ENCODE measurements around the gene RNF183.
"Not testable (repeated sequence)": the region's sequence is repeated elsewhere in the genome, so short reads cannot be mapped to it uniquely, and the experiment has no call there.

Gene RNF183

DNA sequence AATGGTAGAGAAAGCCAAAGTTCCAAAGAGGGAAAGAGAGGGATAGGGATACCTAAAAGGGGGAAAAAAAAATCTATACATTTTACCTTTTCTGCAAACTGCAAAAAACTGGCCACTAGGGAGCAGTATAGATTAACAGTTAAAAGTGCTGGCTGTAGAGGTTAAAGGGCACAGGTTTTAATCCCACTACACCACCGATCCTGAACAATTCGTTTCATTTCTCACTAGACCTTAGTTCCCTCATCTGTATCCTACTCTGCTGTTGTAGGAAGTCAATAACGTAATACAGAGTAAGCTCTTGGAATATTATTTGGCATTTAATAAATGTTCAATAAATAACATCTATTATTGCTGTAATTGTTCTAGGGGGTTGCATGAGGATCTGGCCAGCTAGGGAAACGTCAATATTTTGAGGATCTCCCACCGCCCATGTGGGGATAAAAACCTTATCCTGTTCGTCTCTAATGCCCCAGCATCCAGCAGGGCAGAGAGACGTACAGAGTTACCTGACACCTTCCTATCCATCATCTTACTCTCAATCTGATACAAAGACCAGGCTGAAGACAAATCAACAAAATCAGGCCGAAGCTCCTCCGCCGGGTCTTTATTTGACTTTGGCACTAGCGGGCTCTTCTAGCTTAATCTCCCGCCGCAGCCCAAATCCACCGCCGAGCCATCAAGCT, 28.6 kb downstream of the RNF183 start:
- peak; percentile 68 for DNase-seq (ENCODE audit: low spot score)

- DNase-seq (ENCODE audit: low spot score): no peak
Observed at GRCh38 chr9:113269871-113270270, 33.3 kb downstream of the RNF183 start.

DNA sequence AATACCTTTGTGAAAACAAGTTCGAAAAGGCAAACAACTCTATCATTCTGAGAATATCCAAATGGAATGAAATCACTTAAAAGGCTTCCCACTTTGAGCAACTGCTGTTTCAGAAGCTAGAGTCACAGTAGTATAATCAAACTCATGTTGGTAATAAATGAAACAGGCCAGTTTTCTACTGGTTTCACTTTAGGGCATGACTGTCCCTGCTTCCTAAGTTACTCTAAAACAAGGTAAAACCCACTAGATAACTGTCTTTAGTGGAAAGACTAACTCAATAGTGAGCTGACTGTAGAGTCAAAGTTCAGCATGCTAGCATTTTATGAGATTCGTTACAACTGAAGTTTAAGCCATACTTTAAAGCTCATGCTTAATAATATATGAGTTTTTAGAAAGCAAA, 33.8 kb downstream of the RNF183 start:
- no peak for DNase-seq (ENCODE audit: low spot score)

DNA sequence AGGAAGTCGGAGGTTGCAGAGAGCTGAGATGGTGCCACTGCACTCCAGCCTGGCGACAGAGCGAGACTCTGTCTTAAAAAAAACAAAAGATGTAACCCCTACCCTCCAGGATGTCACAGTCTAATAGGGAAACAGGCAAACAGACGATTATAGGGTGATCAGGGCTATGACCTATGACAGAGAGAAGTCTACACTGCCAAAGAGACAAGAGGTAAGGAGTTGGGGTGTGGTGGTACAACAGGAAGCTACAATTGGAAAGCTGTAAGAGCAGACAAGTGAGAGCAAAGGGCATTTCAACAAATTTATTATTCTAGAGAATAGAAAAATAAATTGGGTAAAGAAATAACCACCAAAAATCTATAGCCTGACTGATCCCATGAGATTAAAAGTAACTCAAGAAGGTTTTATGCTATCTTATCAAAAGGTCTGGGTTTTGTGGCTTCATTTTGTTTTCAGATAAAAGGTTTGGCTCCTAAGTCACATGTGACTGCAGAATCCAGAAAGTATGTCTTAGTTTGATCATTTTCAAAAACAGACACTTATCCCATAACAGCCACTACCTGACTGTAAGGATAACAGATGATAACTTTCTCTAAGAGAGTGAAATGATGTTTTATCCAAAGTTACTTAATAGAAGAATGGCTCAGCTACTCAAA, 35.1 kb downstream of the RNF183 start:
- no peak for DNase-seq (ENCODE audit: low spot score)

DNA sequence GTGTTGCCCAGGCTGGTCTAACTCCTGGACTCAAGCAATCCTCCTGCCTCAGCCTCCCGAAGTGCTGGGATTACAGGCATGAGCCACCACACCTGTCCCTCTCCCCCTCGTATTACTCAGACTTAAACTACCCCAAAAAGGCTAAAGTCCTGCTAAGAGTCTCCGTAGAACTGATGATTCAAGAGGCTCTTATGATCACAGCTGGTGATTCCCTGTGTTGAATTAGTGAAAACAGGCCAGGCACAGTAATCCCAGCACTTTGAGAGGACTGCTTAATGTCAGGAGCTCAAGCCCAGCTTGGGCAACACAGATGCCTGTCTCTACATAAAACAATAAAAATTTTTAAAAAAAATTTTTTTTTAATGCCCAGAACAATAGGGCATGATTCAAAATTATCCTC, 37.0 kb downstream of the RNF183 start:
- DNase-seq (ENCODE audit: low spot score): no peak

DNA sequence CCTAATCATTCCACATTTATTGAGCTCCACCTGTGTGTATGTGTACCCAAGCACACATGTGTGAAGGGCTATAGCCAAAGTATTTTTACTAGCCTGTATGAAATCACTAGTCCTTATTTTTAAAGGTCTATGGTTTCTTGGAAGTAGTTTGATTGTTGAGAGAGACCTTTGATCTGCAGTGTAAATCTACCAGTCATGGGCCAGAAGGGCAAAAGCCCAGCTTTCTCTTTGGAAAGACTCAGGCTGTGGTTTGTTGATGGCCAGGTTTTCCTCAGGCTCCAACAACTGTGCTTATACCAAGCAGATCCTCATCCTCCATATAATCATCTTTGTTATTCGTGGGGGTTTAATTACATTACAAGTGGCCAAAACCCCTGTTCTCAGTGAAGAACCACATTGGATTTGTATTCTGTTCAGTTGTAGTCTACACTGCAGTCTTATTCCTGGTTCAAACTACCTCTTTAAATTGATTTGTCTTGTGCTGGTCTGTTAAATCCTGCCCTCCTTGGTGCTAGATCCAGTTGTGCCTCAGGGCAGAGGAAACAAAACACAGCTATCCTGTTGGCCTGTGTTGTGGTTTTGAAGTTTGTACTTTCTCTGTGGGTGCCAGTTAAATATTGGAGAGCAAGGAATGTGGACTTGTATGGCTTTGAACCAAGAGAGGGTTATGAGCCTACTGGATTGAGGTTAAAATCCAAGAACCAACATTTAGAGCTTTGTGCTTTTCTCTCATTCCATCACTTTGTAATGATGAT, 41.1 kb downstream of the RNF183 start:
- DNase-seq (ENCODE audit: low spot score): no peak

- DNase-seq (ENCODE audit: low spot score): no peak
Observed at GRCh38 chr9:113258282-113258681, 44.9 kb downstream of the RNF183 start.

DNA sequence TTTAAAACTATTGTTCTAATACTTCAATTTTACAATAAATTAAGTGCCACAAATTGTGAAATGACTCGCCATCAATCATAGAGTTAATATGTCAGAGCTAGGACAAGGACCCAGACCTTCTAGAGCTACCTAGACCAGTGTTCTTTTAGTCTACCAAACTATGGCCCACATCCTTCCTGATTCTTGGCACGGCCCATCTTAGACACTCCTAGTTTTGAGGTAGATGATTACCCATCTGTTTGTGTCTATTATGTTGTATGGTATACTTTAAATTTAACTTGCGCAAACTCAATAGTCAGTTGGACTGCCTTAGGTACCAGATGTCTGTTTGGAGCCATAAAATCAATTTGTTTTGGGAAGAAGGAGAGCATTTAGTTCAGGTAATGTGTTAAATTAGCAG, 45.3 kb downstream of the RNF183 start:
- DNase-seq (ENCODE audit: low spot score): no peak

DNA sequence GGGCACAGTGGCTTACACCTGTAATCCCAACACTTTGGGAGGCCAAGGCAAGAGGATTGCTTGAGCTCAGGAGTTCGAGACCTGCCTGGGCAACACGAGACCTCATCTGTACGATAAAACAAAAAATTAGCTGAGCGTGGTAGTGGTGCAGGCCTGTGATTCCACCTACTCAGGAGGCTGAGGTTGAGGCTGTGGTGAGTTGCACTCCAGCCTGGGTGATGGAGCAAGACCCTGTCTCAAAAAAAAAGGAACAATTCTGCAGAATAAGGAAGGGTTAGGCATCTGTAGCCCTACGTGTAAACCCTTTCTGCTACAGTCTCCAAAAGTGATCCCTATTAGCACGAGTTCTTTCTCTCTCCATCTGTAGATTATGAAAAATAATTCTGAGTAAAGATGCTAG, 47.7 kb downstream of the RNF183 start:
- DNase-seq (ENCODE audit: low spot score): no peak

- no peak for DNase-seq (ENCODE audit: low spot score)
Observed at GRCh38 chr9:113254991-113255390, 48.2 kb downstream of the RNF183 start.

DNA sequence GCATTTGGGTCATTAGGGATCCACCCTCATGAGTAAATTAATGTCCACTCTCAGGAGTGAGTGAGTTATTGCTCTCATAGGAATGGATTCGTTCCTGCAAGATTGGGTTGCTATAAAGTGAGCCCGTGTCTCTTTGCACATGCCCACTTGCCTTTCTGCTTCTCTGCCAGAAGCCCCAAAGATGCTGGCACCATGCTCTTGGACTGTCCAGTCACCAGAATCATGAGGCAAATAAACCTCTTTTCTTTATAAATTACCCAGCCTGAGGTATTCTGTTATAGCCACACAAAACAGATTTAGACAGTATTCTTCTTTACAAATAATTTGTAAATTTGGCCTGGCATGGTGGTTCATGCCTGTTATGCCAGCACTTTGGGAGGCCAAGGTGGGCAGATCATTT, 52.4 kb downstream of the RNF183 start:
- no peak for DNase-seq (ENCODE audit: low spot score)

DNA sequence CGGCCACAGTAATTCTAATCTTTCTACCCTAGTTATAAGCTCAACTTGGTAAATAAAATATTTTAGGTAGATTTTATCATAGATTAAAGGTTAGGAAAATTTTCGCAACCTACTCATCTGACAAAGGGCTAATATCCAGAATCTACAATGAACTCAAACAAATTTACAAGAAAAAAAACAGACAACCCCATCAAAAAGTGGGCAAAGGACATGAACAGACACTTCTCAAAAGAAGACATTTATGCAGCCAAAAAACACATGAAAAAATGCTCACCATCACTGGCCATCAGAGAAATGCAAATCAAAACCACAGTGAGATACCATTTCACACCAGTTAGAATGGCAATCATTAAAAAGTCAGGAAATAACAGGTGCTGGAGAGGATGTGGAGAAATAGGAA, 53.5 kb downstream of the RNF183 start:
- not testable (repeated sequence) for DNase-seq (ENCODE audit: low spot score)

DNA sequence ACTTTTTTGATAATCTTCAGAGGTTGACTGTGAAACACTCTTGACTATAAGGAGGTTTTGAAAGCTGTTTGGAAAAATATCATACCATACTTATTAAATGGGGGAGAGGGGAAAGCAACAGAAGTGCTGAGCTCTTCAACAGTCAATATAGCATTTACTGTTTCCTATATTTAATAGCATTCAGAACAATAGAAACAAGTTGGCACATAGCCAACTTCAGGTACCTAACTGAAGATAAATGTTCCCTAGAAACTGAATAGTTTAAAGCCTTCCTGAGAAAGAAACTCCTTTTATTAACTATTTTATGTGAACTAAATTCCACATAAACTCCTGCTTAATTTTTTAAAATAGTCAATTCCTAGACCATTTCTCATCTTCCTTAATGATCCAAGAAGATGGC, 55.5 kb downstream of the RNF183 start:
- no peak for DNase-seq (ENCODE audit: low spot score)

All from SW480 (cell line).